ENCODE measurements around the gene ZNF682. TPM values are rescaled to one million over a fixed set of nuclear protein-coding genes. Genes with fewer than 3 reads are reported as not detected.
"Not testable (repeated sequence)": the region's sequence is repeated elsewhere in the genome, so short reads cannot be mapped to it uniquely, and the experiment has no call there.

Gene ZNF682
- total RNA-seq, 1 donor from 2014 or later = 13.6 TPM

- Mint-ChIP-seq H3K27me3 (ENCODE audit: low read depth) (no peaks in the 10 kb centered on the region), H3K4me3 (peak within 1 kb of the TSS; percentile 87), H3K36me3 (peaks cover 1% of the 10 kb centered on the region), H3K4me1 (peaks cover 44% of the 10 kb centered on the region), H3K27ac (peak within 1 kb of the TSS; percentile 95), H3K9me3 (no peaks in the 10 kb centered on the region)
- DNase-seq (ENCODE audit: low spot score in 2 of 2, unreplicated experiment in 2 of 2) = peak; percentile 86 to 94
- no peak for TF ChIP-seq CTCF (IDR thresholded peaks at IDR 0.05; ENCODE audit: unreplicated experiment)
Measured at GRCh38 chr19:20077791-20078463, 38.6 kb upstream of the ZNF682 start, which contains the start of gene ZNF90. TSS of gene ZNF90 (plus strand) at chr19:20078000. CDS start at chr19:20078133, 133 bp downstream.

GRCh38 chr19:20072936-20073335 lies 33.6 kb upstream of the ZNF682 start:
- H3K4me1 Mint-ChIP-seq = peaks cover 12% of the 10 kb centered on the region
- no peak for TF ChIP-seq CTCF (IDR thresholded peaks at IDR 0.05; ENCODE audit: unreplicated experiment)
- H3K9me3 Mint-ChIP-seq = peaks cover 9% of the 10 kb centered on the region
- no peaks in the 10 kb centered on the region for H3K36me3 Mint-ChIP-seq
- H3K27ac Mint-ChIP-seq = no peak overlapping the region
- no peak for DNase-seq (ENCODE audit: low spot score in 2 of 2, unreplicated experiment in 2 of 2)
- no peak overlapping the region for H3K4me3 Mint-ChIP-seq
- no peaks in the 10 kb centered on the region for H3K27me3 Mint-ChIP-seq (ENCODE audit: low read depth)

- no peak for TF ChIP-seq CTCF (IDR thresholded peaks at IDR 0.05; ENCODE audit: unreplicated experiment)
- Mint-ChIP-seq H3K4me3 (no peak overlapping the region), H3K9me3 (peaks cover 9% of the 10 kb centered on the region), H3K4me1 (peaks cover 13% of the 10 kb centered on the region), H3K27me3 (ENCODE audit: low read depth) (no peaks in the 10 kb centered on the region), H3K27ac (no peak overlapping the region), H3K36me3 (no peaks in the 10 kb centered on the region)
- no peak for DNase-seq (ENCODE audit: low spot score in 2 of 2, unreplicated experiment in 2 of 2)
Measured at GRCh38 chr19:20070691-20071090, 31.4 kb upstream of the ZNF682 start.

- DNase-seq (ENCODE audit: low spot score in 2 of 2, unreplicated experiment in 2 of 2) = not testable (repeated sequence)
- peak overlapping the region; percentile 57 for H3K4me3 Mint-ChIP-seq
Measured at GRCh38 chr19:20068559-20068958, 29.3 kb upstream of the ZNF682 start.

GRCh38 chr19:20067943-20068342 lies 28.6 kb upstream of the ZNF682 start:
- DNase-seq (ENCODE audit: low spot score in 2 of 2, unreplicated experiment in 2 of 2) = no peak
- Mint-ChIP-seq H3K9me3 (peaks cover 9% of the 10 kb centered on the region), H3K27ac (peak overlapping the region; percentile 62), H3K4me1 (peaks cover 13% of the 10 kb centered on the region), H3K4me3 (peak overlapping the region; percentile 57), H3K27me3 (ENCODE audit: low read depth) (no peaks in the 10 kb centered on the region), H3K36me3 (no peaks in the 10 kb centered on the region)
- no peak for TF ChIP-seq CTCF (IDR thresholded peaks at IDR 0.05; ENCODE audit: unreplicated experiment)

More at GRCh38 chr19:20068559-20068958, 29.3 kb upstream of the ZNF682 start:
- peak overlapping the region; percentile 62 for H3K27ac Mint-ChIP-seq
- not testable (repeated sequence) for H3K27me3 Mint-ChIP-seq (ENCODE audit: low read depth); H3K9me3 Mint-ChIP-seq; H3K36me3 Mint-ChIP-seq
- peaks cover 13% of the 10 kb centered on the region for H3K4me1 Mint-ChIP-seq

- no peak for DNase-seq (ENCODE audit: low spot score in 2 of 2, unreplicated experiment in 2 of 2)
- H3K36me3 Mint-ChIP-seq = no peaks in the 10 kb centered on the region
- H3K27me3 Mint-ChIP-seq (ENCODE audit: low read depth) = no peaks in the 10 kb centered on the region
- H3K27ac Mint-ChIP-seq = no peak overlapping the region
- TF ChIP-seq CTCF (IDR thresholded peaks at IDR 0.05; ENCODE audit: unreplicated experiment) = no peak
- peaks cover 9% of the 10 kb centered on the region for H3K9me3 Mint-ChIP-seq
- peaks cover 13% of the 10 kb centered on the region for H3K4me1 Mint-ChIP-seq
- no peak overlapping the region for H3K4me3 Mint-ChIP-seq
Measured at GRCh38 chr19:20066861-20067260, 27.6 kb upstream of the ZNF682 start.
